ENCODE results near the gene KRT16.
"Not testable (repeated sequence)": the region's sequence is repeated elsewhere in the genome, so short reads cannot be mapped to it uniquely, and the experiment has no call there.

KRT16 gene

DNA sequence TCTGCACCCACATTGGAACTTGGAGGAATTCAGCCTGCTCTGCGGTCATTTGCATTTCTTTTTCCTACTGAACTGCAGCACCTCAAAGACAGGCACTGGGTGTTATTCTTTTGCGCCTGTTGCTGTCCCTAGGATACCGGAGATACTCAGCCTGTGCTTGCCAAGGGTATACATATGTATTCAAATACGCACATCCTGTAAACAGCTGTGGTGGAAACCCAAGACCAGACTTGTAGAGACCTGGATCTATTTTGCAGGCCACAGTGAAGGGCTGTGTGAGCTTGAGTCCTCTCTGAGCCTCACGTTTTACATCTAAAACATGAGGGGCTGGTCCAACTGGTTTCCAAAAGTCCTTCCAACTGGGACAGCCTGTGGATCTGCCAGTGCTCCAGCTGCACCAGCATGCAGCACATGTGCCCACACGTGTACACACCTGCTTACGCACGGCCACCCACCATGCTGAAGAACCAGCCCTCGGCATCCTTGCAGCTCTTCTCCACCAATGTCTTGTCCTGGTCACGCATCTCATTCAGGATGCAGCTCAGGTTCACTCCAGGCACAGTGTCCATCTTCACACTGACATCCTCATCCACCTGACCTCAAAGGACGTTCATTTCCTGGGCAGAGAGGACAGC, 16.2 kb upstream of the KRT16 start:
- DNase-seq: not testable (repeated sequence)

- DNase-seq: not testable (repeated sequence)
These were observed 15.5 kb upstream of the KRT16 start for GRCh38 chr17:41628073-41628370.

GRCh38 chr17:41627316-41628072, 14.9 kb upstream of the KRT16 start:
- no peak for DNase-seq

DNA sequence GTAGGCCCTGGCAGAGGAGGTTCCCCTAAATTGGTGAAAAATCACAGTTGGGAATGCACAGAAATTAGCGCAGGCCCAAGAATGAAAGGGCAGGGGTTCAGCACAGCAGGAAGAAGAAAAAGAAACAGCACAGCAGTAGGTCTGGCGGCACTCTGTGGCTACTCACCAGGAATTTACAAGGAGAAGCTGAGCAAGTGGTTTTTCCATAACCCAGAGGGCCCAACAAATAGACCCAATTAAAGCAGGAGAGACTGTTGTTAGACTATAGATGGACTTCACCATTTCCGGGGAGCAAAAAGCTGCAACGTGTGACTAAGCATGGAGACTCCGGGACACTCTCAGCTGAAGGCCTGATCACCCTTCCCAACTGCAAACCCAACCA, 14.3 kb upstream of the KRT16 start:
- DNase-seq: not testable (repeated sequence)

GRCh38 chr17:41626028-41626913, 13.7 kb upstream of the KRT16 start:
- DNase-seq: not testable (repeated sequence)

DNA sequence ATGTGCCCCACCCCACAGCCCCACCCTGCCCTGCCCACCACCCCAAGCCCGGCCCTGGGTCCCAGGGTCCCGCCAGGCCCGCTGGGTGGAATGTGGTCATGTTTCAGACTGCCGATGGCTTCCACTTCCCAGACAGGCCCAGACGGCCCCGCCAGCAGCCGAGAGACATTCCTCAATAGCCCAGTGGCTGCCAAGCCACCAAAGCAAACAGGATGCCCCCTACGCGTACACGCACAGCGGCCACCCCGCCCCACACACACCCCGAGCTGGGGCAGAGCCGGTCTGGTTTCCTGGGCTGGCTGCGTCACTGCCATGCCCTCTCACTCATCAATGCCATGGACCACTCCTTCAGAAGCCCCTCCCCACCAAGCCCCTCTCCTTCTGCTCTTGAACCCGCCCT, 13.0 kb upstream of the KRT16 start:
- DNase-seq: no peak

DNA sequence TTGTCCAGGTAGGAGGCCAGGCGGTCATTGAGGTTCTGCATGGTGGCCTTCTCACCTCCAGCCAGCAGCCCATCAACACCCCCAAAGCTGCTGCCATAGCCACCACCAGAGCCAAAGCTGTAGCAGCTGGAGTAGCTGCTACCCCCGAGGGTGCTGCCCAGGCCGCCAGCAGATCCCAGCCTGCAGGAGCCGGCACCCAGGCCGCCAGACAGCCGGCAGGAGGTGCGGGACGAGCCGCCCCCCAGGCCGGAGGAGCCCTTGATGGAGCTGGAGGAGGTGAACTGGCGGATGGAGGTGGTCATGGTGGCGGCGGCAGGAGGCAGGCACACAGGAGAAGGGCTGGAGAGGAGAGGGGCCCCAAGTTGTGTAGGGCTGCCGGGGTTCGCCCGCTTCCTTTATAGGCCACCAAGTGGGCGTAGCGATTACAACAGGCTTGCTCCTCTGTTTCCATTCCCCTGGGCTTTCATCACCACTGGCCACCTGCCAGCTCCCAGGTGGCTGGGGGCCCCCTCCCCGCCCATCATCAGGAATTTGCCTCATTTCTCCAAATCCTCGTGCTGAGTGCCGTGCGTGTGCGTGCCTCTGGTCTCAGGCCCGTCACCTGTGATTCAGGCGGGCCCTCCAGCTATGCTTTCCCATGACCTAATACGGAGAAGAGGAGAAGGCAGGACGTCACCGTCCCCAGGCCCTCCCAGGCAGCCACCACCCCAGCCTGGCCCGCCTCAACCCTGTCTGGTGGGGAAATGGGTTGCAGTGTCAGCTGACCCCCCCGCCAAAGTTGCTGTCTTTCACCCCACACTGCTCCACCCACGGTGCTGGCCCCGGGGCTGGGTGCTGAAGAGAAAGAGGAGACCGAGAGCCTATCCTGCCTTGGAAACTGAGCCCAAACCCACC, 11.9 kb upstream of the KRT16 start, which contains the start of gene KRT17:
Gene KRT17, minus strand, starts transcription at position 368 of the 894 bp plus-strand sequence. Its CDS starts 66 bp downstream, at position 302.
- no peak for DNase-seq

- DNase-seq: not testable (repeated sequence)
These were observed 10.8 kb upstream of the KRT16 start for GRCh38 chr17:41623184-41623861.

DNA sequence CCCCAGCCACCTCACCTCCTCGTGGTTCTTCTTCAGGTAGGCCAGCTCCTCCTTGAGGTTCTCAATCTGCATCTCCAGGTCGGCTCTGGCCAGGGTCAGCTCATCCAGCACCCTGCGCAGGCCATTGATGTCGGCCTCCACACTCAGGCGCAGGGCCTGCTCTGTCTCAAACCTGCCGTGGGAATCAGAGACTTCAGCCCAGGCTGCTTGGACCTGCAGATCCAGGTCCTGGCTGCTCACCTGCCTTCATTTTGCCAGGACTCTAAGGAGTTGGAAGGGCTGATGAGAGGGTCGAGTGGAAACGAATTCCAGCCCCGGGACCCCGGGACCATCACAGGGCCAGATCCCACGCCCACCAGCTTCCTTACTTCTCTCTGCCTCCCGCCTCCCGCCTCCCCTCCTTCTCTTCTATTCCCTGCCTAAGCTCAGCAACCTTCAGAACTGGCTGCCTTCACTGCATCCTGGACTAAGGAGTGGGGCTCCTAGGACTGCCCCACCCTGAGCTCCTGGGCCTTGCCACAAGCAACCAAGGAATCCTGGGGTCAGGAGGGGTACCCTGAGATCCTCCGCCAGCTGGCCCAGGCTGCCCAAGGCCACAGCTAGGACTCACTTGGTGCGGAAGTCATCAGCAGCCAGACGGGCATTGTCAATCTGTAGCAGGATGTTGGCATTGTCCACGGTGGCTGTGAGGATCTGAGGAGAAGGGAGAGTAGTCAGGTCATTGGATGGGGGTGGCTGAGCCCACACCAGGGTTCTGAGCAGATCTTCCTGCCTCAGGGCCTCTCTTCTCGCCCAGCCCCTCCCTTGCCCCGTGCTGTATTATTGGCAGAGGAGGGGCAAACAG, 10.0 kb upstream of the KRT16 start:
- not testable (repeated sequence) for DNase-seq

DNA sequence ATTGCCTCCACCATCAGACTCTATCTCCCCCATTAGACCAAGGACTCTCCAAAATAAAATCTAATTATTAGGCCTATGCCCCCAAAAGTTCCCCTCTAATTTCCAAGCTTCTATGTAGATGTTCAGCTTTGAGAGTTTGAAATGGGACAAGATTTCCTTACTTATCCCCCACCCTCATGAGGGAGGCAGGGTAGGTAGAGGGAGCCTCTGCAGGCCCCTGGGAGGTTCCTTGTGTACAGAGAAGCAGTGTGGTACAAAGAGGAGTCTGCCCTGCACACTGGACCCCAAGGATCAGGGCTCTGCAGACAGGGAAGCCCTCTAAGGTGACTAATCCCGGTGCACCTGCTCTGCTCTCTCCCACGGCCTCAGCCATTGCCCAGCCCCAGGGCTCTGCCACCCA, 9.3 kb upstream of the KRT16 start:
- no peak for DNase-seq

DNA sequence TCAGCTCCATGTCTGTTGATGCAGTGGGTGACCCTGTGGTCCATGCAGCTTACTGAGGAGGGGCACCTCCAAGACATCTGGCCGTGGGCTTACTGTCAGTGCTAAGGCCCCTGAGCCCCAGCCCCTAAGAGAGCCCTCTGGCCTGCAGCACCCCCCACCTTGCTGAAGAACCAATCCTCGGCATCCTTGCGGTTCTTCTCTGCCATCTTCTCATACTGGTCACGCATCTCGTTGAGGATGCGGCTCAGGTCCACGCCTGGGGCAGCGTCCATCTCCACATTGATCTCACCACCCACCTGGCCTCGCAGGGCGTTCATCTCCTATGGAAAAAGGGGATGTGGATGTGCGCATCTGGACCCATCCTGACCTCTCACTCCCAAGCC, 8.9 kb upstream of the KRT16 start:
- DNase-seq: not testable (repeated sequence)

- DNase-seq: no peak
These were observed 8.2 kb upstream of the KRT16 start for GRCh38 chr17:41620583-41621434.

GRCh38 chr17:41619927-41620582, 7.5 kb upstream of the KRT16 start:
- not testable (repeated sequence) for DNase-seq

- DNase-seq: no peak
These were observed 6.7 kb upstream of the KRT16 start for GRCh38 chr17:41619036-41619926.

DNA sequence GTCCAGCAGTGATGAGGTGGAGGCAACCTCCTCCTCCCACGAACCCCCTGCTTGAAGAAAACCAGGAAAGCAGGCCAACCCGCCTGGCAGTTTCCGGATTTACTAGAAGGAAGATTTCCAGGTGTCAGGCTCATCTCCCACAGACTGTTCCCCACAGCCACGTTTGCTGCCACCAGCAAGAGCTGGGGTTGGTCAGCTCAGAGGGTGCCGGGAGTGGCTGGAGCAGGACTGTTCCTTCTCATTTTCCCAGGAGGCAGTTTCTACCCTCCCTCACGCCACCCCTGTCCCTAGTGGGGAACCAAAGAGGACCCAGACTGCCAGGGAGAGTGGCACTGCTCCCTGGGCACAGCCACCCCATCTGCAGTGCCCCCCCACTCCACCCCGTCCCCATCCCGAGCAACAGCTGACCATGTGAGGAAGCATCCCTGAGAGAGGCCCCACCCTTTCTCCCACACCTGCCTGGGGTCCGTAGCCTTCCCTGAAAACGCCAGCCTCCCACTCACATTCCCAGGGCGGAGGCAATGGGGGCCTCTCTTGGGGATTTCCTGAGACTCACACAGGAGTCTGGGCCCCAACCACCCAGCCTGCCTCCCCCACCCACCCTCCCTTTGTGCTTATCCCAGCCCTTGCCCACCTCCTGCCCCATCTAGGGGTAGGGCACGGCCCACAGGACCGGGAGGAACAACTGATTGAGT, 5.9 kb upstream of the KRT16 start:
- no peak for DNase-seq

DNA sequence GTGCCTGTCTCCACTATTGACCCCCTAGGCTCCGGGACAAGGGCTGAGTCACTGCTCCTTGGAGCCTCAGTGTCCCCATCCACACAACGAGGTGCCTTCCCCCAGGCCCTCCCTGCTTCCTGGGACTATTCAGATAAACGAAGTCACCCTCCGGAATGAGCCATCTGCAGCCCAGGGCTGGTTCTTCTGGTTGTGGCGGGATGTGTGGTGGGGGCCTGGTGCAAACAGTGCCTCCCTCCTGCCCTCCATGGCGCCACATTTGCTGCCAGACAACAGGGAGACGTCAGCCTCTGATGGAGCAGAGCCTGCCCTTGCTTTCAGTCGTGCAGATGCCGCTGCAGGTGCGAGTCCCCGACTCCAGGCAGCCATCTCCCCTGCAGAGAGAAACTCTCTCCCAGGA, 5.1 kb upstream of the KRT16 start:
- DNase-seq: no peak
